ENCODE measurements around the gene ARHGEF12.
"Not testable (repeated sequence)": the region's sequence is repeated elsewhere in the genome, so short reads cannot be mapped to it uniquely, and the experiment has no call there.

The ARHGEF12 gene

DNA sequence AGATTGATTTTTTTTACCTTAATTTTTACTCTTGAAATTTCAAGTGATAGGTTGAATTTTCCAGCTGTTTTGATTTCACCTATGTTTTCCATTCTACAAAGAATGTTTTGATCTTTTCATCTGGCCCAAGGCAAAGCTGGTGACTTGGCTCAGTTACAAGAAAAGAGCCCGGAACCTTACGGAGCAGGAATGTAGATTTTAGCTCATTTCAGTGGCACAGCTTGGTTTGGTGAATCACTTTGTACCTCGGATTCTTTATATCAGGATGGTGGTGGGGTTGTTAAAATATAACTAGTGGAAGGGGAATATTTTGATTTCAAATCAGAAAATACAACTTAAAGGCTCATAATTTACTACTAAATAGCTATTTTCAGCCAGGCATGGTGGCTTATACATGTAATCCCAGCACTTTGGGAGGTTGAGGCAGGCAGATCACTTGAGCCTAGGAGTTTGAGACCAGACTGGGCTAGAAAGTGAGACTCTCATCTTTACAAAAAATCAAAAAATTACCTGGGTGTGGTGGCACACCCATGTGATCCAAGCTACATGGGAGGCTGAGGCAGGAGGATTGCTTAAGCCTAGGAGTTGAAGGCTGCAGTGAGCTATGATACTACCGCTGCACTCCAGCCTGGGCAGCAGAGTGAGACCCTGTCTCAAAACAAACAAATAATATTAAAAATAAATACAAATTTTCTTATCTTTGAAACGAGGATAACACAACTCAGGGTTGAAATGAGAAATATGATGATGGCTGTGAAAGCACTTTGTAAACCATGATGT is 166.0 kb downstream of the ARHGEF12 start:
- DNase-seq, result no peak

- not testable (repeated sequence) for DNase-seq
Measured at GRCh38 chr11:120503529-120503928, 167.3 kb downstream of the ARHGEF12 start.

DNA sequence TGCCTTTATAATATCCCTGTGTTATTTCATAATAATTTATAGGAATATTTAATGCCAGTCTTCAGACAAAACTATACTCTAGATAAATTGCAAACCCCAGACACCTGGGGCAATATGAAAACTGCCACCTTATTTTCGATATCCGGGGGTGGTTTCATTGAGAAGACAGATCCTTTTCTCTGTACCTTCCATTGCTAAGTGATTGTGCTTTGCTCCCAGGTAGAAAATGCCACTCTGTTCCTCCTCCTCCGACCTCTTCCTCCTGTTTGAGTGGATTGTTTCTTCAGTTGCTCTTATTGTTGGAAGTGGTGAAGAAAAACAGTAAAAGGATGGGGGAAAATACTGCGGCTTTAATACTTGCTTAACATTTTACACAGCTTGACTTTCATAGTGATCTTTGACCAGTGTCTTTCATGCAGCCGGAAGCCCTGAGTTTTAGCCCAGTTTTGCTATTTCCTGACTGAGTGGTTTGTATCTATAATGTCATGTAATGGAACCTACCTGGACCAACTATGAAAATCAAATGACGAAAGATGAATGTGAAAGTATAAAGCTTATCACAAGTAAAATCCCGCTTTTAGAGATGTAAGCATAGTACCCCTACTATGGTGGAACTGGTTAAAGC is 169.7 kb downstream of the ARHGEF12 start:
- DNase-seq, result no peak

DNA sequence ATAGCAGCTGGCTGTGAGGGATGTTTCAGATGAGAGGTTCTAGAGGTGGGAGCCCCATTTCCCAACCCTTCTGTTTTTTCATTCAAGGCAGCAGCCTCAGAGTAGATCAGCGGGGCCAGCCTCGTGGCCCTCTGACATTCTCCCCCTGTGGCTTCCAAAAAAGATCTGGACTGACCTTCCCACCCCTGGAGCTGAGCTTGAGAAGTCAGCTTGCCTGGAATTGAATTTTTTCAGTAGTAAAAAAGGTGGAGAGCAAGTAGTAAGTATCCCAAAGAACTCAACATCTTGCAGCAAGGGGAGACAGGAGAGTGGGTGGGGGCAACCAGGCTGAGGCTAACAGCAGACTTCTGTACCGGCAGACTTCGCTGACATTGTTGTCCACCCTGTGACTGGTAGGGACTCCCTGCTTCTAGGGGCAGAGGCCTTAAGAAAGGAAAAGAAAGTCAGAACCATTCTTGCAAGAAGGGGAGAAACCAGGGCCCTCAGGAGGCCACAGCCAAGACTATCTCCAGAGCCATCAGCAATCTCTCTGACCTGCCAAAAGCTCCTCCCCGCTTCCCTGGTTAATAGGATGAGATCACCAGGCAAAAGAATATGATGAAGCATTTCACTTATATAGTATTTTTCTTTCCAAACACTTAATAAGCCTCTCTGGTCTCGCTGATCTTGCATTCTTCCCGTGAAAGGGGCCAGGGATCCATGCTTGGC is 173.3 kb downstream of the ARHGEF12 start:
- no peak for DNase-seq

DNA sequence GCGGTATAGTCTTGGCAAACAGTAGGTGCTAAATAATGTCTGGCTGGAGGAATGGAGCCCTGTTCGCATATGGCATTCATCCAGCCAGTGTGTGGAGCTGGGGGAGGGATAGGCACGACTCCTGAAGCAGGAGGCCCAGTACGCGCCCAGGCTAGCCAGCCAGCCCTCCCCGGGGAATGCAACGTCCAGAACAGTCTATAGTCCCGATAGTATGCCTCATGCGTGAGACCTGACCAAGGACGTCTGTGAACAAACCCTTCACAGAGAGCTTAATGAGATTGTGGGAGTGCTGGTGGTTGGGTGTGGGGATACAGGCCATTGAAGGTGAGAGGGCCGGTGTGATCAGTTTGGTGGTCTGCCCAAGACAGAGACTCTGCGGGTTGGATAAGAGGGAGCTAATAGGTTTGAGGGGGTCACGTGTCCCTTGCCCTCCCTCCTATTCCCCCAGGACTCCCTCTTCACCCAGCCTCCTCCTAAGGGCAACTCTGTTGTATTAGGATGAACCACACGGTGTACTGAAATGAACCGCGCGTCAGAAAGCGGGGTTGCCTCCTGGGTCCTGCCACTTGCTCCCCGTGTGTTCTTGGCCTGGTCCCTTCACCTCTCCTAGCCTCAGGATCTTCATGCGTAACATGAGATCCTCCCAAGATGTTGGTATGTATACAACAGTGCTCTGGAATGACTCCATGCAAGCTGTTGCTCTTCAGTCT is 174.3 kb downstream of the ARHGEF12 start:
- no peak for DNase-seq

- DNase-seq, result peak; percentile 72 to 91 (median 85)
Measured at GRCh38 chr11:120511116-120511819, 175.1 kb downstream of the ARHGEF12 start, which contains the start of gene GRIK4. Gene GRIK4 (plus strand): TSS chr11:120511748. CDS start chr11:120660319, 148,571 bp downstream.

DNA sequence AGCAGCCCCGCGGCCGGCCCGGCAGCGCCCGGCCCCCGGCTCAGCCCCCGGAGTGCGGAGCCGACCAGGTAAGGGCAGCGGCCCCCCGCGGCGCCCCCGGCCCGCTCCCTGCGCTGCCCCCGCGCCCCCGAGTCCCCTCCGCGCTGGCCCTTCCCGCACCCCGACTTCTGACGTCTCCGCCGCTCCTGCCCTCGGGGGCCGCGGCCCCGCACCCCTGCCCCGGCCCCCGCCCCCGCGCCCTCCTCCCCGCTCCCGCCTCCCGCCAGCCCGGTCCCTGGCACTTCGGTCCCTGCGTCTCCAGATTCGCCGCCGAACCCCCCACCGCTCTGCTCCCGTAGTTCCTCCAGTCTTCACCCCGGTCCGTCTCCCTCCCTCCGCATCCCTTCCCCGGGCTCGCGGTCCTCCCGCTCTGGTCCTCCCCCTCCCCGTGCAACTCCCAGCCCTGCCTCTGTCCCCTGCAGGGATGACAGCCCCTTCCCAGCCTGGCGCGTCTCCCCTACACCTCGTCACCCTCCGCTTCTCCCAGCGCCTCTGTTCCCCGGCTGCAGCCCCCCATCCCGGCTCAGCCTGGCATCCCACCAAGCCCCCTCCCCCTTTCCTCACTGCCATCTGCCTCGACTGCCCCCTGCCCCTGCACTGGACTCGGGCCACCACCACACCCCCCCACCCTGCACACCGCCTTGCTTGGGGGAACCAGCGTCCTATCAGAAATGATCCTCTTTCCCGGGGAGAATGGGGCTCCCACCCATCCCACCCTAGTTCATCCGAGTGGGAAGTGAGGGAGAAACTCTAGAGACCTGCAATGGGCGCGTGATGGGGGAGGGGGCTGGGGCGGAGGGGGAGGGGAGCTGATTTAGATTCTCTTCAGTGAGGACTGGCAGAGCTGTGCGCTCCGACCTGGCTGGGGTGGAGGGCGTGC is 175.9 kb downstream of the ARHGEF12 start:
- no peak for DNase-seq

- no peak for DNase-seq
Measured at GRCh38 chr11:120512739-120513435, 176.7 kb downstream of the ARHGEF12 start.

GRCh38 chr11:120513436-120514315 is 177.5 kb downstream of the ARHGEF12 start:
- DNase-seq, result no peak

DNA sequence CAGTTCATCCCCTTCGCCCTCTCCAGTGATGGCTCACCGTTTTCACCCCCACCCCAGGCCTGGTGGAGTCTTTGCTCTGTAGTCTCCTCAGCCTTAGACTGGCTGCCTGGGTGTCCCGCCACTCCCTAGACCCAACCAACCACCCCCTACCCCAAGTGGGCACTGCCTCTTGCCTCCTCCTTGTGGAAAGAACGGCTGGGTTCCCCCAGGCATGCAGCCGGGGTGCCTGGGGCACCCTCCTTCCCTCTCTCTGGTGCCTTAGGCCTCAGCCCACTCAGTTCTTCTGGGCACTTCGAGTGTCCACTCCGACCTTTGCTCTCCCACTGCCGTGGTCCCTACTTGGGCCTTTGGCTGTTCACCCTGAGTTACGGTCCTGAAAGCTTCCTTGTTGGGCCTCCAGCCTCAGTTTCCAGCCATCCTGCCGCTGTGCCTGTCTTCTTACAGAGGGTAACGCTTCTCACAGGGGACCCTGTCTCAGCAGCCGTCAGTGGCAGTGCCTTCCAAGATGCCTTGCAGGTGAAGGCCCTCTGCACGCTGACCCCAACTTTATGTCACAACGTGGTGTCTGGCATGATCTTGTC is 178.4 kb downstream of the ARHGEF12 start:
- no peak for DNase-seq

GRCh38 chr11:120515186-120515723 is 179.0 kb downstream of the ARHGEF12 start:
- DNase-seq, result no peak

DNA sequence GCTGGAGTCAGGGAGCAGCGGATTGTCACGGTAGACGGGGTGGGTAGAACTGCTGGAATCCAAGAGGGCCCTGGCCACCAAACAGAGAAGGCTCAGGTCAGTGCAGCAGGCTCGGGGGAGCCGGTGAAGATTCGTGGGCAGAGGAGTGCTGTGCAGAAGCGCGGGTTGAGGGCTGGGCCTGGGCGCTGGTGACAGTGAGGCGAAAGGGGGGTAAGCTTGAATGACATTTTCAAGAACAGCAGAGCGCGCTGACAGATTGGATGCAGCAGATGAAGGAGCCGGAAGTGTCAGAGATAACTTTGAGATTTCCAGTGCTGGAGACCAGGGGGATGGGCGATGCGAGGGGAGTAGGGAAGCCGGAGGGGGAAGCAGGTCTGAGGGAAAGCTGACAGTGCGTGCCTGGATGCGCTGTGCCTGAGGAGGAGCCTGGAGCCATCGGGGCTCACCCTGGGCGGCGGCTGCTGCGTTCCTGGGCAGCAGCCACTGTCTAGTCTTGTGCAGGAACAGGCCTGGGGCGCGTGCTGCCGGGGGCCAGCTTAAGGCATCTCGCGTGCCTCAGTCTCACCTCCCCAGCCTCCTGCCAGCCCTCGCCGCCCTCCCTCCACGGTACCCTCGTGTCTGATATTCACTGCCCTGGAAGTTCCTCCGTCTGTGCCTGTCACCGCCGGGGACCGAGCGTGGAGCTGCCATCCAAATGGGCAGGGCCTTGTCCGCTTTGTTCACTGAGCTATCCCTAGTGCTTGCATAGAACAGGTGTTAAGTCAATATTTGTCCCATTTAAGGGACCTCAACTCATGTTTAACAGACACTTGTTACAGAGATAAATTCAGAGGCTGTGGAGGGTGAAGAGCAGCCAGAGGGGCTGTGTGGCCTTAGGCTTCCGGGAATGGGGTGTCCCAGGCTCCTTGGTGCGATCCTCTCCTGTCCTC is 180.5 kb downstream of the ARHGEF12 start:
- DNase-seq, result no peak

DNA sequence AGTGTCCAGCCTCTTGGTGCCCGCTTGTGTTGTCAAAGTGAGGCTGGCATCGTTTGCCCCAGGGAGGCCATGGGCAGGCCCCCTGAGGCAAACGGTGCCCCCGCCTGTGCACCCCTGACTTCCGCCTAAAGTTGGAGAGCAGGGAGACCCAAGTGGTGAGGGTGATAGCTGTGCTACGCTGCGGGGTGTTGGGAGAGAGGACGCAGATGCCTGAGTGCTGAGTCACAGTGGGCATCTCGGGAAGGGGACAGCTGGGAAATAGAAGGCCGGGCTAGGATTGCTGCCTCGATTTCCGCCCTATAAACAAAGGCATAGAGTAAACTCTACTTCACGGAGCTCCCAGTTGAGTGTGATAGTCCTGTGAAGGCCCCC is 181.2 kb downstream of the ARHGEF12 start:
- no peak for DNase-seq

DNA sequence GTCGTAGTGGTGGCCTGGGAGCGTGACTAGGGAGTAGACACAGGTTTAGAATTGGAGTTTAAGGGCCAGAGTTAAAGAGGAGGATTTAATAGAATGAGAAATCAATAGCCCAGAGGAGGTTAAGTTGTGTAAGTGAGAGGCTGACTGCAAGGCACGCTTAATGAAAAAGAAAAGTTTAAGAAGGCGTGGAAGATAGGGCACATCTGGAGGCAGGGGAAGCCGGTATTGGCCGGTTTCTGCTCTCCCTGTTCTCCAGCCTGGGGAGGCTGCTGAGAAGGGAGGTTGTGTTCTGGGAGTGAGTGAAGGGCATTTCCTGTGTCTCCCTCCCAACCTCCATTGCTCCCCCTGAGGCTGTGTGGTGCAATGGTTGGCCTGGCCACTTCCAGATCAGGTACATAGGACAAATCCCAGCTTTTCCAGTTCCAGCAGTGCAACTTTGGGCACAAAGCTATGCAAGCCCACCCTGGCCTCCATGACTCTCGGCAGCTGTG is 181.6 kb downstream of the ARHGEF12 start:
- no peak for DNase-seq

GRCh38 chr11:120518356-120518755 is 182.1 kb downstream of the ARHGEF12 start:
- no peak for DNase-seq

- DNase-seq, result no peak
Measured at GRCh38 chr11:120519474-120519873, 183.3 kb downstream of the ARHGEF12 start.

DNA sequence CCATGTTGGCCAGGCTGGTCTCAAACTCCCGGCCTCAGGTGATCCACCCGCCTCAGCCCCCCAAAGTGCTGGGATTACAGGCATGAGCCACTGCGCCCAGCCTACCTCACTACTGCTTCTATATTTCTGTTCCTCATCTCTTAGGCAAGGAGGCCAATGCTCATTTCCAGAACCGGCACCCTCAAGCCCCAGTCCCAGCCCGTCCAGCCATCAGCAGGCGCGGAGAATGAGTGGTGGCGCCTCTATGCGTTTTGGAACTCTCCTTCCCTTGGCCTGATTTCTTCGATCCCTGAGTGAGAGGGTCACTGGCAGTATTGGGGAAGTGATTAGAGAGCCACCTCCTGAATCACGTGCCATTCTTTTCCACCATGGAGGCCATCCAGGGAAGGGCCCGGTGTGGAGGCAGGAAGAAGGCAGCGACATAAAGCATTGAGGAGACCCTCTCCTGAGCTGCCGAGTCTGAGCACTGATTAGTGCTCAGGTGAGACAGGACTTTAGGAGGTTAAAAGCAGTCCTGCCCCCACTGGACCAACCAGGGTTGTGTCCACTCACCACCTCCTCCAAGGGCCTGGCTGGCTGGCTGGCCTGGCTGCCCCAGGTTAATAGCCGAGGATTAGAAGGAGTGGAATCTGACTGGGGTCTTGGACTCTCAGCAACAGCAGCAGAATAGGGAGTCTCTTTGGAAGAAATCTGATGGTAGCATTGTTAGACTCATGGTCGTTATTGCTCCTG is 184.0 kb downstream of the ARHGEF12 start:
- no peak for DNase-seq

Data from suppressor macrophage (primary cell).